ENCODE results near the gene KCNE1.
"Not testable (repeated sequence)": the region's sequence is repeated elsewhere in the genome, so short reads cannot be mapped to it uniquely, and the experiment has no call there.

The KCNE1 gene

DNA sequence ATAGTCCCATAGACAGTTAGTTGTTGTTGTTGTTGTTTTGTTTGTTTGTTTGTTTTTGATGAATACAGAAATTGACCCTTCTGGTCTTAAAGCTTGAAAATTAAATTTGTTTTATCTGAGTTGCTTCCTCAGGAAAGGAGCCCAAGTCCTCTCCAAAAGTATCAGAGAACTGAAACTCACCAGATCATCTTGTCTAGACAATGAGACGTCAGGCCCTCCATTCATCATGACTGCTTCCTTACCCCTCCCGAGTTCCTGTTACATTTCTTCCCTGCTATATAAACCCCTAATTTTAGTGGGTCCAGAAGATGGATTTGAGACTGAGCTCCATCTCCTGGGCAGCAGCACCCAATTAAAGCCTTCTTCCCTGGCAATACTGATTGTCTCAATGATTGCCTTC, 105.3 kb downstream of the KCNE1 start:
- DNase-seq, result not testable (repeated sequence)

DNA sequence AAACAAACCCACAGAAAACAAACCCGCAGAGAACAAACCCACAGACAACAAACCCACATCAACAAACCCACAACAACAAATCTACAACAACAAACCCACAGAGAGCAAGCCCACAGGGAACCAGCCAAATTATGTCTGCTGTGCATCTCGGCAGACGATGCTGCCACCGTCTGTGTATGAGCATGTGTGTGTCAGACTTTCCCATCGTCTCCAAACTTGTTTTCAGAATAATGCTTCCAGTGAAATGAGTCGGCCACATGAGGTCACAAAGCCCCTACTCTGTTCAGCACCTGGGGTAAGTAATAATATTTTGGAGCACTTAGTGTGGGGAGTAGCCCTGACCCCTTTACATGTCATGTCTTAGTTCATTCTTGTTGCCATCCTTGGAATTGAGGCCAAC, 105.9 kb downstream of the KCNE1 start:
- not testable (repeated sequence) for DNase-seq

DNA sequence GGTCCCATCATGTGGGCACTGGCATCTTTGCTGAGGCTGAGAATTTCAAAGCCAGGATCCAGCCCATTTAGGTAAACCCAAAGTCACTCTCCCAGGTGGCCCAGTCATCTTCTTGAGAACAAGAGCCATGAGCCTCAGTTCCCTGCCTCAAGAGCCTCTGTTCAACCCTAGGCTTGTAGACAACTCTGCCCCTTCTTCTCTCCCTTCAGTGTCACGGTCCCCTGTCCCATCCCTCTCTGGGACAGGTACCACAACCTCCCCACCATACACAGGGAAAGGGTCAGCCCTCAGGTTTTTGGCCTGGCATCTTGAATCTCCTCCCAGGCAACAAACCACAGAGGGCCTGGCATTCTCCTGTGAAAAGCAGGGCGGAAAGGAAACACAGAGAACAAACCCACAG, 106.3 kb downstream of the KCNE1 start:
- DNase-seq, result not testable (repeated sequence)

DNA sequence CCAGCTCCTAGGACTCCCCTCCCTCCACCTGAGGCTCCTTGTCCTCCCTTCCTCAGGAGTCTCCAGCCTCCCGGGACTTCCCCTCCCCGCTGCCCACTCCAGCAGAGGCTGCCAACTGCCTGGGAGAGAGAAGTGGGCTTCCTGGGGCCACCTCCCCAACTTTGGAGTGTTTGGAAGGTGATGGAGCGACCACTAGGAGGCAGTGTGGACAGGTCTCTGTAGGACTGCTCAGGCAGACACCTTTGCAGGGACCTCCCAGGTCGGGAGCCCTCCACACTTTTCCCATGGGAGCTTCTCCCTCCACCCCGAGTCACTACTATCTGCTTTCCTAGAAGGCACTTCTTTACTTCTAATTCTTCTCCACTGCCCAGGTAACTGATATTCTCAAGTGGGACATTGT, 107.3 kb downstream of the KCNE1 start:
- not testable (repeated sequence) for DNase-seq

DNA sequence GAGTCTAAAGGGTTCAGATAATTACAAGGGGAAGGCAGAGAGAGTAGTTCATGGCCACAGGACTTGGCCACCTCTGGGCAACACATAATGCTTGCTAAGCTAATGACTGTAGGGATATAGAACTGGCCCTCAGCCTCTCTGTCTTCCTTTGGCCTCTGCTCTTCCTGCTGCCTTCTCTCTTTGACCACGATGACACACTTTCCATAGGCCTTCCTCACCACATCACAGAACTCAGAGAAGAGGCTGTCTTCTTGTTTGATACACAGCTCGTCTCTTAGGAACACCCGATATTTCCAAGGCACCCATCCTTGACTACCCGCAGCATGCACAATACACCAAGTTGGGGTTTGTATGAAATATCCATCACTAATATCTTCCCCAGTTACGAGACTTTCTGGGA, 111.5 kb downstream of the KCNE1 start:
- not testable (repeated sequence) for DNase-seq

Data from NCI-H446 (cell line).